Measurements from ENCODE around the gene KLF4. TPM values are rescaled to one million over a fixed set of nuclear protein-coding genes. Genes with fewer than 3 reads are reported as not detected.

Gene KLF4
- total RNA-seq, 6 donors from 2014 or later, result 50.3 to 213 (median 104) TPM

DNA sequence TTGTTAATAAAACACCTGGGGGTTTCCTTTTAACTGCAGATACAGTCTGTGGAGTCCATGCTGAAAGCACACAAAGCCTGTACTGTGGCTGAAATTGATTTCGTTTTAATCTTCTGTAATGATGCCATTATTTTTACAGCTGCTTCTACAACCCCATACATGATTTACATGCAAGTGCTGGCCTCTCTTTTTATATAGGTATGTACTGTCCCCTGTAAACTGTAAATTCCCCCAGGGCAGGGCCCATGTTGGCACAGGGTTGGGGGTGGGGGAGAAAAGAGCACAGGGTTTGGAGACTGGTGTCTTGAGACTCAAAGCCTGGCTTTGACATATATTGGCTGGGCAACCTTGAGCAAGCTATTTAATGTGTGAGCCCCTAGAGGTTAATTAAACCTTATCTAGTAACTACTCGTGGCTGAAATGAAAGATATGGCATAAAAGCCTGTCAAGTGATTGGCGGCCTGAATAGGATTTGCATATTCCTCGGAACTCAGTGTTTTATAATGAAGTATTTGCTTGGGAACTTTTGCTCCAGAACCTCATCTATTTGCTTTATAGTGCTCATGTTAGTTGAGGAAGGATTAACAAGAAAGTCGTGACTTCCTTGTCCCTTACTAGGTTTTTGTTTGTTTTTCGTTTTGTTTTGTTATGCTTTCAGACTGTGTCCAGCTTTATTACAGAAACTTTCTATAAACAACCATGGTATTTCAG, 34.0 kb downstream of the KLF4 start:
- ATAC-seq (ENCODE audit: low FRiP score in 2 of 2) (no peak), DNase-seq (no peak)
- Histone ChIP-seq H3K27me3 (no peaks in the 10 kb centered on the region), H3K4me1 (no peaks in the 10 kb centered on the region), H3K9me3 (no peaks in the 10 kb centered on the region), H3K36me3 (no peaks in the 10 kb centered on the region), H3K27ac (no peak overlapping the region), H3K4me3 (no peak overlapping the region)
- 58 to 62% methylated on average over 6 of the region's 6 CpGs for WGBS, 2 donors
- TF ChIP-seq EP300 (IDR thresholded peaks at IDR 0.05), result no peak
- no peak for TF ChIP-seq POLR2A (IDR thresholded peaks at IDR 0.05)
- TF ChIP-seq, protein P1, sequence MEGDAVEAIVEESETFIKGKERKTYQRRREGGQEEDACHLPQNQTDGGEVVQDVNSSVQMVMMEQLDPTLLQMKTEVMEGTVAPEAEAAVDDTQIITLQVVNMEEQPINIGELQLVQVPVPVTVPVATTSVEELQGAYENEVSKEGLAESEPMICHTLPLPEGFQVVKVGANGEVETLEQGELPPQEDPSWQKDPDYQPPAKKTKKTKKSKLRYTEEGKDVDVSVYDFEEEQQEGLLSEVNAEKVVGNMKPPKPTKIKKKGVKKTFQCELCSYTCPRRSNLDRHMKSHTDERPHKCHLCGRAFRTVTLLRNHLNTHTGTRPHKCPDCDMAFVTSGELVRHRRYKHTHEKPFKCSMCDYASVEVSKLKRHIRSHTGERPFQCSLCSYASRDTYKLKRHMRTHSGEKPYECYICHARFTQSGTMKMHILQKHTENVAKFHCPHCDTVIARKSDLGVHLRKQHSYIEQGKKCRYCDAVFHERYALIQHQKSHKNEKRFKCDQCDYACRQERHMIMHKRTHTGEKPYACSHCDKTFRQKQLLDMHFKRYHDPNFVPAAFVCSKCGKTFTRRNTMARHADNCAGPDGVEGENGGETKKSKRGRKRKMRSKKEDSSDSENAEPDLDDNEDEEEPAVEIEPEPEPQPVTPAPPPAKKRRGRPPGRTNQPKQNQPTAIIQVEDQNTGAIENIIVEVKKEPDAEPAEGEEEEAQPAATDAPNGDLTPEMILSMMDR (IDR thresholded peaks at IDR 0.05), result no peak
- no peak for TF ChIP-seq POLR2AphosphoS5 (IDR thresholded peaks at IDR 0.05)

DNA sequence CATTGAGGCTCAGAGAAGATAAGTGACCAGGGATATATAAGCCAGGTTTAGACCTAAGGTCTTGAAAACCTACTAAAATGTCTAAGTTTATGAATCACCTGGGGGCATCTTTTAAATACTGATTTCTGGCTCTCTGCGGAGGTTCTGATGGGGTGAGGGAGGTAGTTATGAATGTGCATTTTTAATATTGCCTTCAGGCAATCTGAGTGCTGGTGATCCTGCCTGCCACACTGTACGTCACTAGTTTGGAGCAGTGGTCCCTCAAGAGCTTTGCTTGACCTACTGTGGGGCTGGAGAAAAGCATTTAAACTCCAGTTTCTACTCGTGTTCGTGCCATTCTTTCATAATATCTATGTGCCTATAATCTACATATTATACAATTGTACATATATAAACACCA, 36.1 kb downstream of the KLF4 start:
- Histone ChIP-seq H3K4me3 (no peak overlapping the region), H3K4me1 (no peaks in the 10 kb centered on the region), H3K36me3 (no peaks in the 10 kb centered on the region), H3K27me3 (no peaks in the 10 kb centered on the region), H3K27ac (no peak overlapping the region), H3K9me3 (no peaks in the 10 kb centered on the region)
- DNase-seq (no peak), ATAC-seq (ENCODE audit: low FRiP score in 2 of 2) (no peak)
- TF ChIP-seq POLR2A (IDR thresholded peaks at IDR 0.05) (no peak), POLR2AphosphoS5 (IDR thresholded peaks at IDR 0.05) (no peak), EP300 (IDR thresholded peaks at IDR 0.05) (no peak)
- TF ChIP-seq, protein P1 (IDR thresholded peaks at IDR 0.05), result no peak
- WGBS, 2 donors, result 81 to 94% methylated on average over 4 of the region's 4 CpGs

DNA sequence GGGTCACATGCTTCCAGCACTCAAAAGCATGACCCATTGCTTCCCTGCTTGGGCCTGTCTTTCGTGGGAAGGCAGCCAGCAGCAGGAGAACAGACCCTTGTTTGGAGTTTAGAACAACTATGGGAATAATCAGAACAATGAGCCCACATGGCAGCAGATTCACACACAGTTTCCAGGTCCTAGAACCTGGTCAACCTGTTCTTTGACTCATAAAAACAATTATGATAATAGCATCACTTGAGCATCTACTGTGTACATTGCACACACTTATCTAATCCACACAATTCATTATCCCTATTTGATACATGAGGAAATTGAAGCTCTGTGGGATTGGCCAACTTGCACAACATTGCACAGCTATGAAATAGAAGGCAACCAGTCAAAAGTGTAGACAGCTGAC, 41.7 kb downstream of the KLF4 start:
- no peak for DNase-seq
- H3K27ac ChIP-seq, result no peak overlapping the region
- TF ChIP-seq, protein P1 (IDR thresholded peaks at IDR 0.05), result no peak
- TF ChIP-seq POLR2A (IDR thresholded peaks at IDR 0.05), result no peak
- TF ChIP-seq EP300 (IDR thresholded peaks at IDR 0.05), result no peak
- TF ChIP-seq POLR2AphosphoS5 (IDR thresholded peaks at IDR 0.05), result no peak
- no peaks in the 10 kb centered on the region for H3K9me3 ChIP-seq
- H3K27me3 ChIP-seq, result no peaks in the 10 kb centered on the region
- no peaks in the 10 kb centered on the region for H3K4me1 ChIP-seq
- no peaks in the 10 kb centered on the region for H3K36me3 ChIP-seq
- no peak for ATAC-seq (ENCODE audit: low FRiP score in 2 of 2)
- 76 to 82% methylated on average over 1 of the region's 1 CpG for WGBS, 2 donors
- no peak overlapping the region for H3K4me3 ChIP-seq

DNA sequence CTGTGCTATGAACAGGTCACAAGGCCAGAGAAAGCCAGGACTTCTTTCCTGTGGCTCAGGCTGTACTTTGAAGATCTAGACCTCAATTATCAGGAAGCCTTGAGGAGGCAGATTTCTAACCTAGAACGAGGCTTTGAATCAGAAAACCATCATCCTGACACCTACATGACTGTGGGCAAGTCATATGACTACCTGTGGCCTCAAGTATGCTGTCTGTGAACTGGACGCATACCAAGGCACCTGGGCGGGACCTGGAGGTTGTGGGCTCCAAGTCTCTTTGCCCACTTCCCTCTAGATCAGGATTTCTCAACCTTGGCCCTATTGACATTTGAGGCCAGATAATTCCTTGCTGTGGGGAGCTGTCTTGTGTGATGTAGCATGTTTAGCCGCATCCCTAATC, 42.5 kb downstream of the KLF4 start:
- Histone ChIP-seq H3K36me3 (no peaks in the 10 kb centered on the region), H3K27me3 (no peaks in the 10 kb centered on the region), H3K4me1 (no peaks in the 10 kb centered on the region), H3K27ac (no peak overlapping the region), H3K9me3 (no peaks in the 10 kb centered on the region), H3K4me3 (no peak overlapping the region)
- WGBS, 2 donors, result 87 to 92% methylated on average over 3 to 4 of the region's 4 CpGs
- DNase-seq (no peak), ATAC-seq (ENCODE audit: low FRiP score in 2 of 2) (no peak)
- TF ChIP-seq POLR2A (IDR thresholded peaks at IDR 0.05) (no peak), POLR2AphosphoS5 (IDR thresholded peaks at IDR 0.05) (no peak), EP300 (IDR thresholded peaks at IDR 0.05) (no peak)
- TF ChIP-seq, protein P1 (IDR thresholded peaks at IDR 0.05), result no peak

DNA sequence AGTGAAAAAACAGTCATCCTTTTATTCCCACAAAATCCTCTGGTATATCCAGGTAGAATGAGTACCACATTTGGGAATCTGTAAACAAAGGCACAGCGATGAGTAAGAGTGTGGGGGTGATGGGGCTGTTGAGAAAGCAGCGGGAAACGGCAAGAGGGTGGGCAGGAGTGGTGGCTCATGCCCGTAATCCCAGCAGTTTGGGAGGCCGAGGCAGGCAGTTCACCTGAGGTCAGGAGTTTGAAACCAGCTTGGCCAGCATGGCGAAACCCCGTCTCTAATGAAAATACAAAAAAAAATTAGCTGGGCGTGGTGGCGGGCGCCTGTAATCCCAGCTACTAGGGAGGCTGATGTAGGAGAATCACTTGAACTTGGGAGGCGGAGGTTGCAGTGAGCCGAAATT, 43.1 kb downstream of the KLF4 start:
- TF ChIP-seq POLR2AphosphoS5 (IDR thresholded peaks at IDR 0.05), result no peak
- TF ChIP-seq, protein P1 (IDR thresholded peaks at IDR 0.05), result no peak
- TF ChIP-seq POLR2A (IDR thresholded peaks at IDR 0.05), result no peak
- no peak for TF ChIP-seq EP300 (IDR thresholded peaks at IDR 0.05)
- DNase-seq, result no peak
- Histone ChIP-seq H3K4me1 (no peaks in the 10 kb centered on the region), H3K27me3 (no peaks in the 10 kb centered on the region), H3K27ac (no peak overlapping the region), H3K9me3 (no peaks in the 10 kb centered on the region), H3K4me3 (no peak overlapping the region), H3K36me3 (no peaks in the 10 kb centered on the region)
- no peak for ATAC-seq (ENCODE audit: low FRiP score in 2 of 2)
- 94% methylated on average over 12 of the region's 12 CpGs for WGBS, 2 donors

Measured in upper lobe of left lung (tissue), 6 donors.